Measurements from ENCODE around the gene ASIC2.

Gene ASIC2

GRCh38 chr17:33091271-33091670 lies 201.8 kb downstream of the ASIC2 start:
- no peak overlapping the region for H3K27ac ChIP-seq (ENCODE audit: low read depth, low read length)
- H3K4me1 ChIP-seq (ENCODE audit: control insufficient read depth, insufficient read depth, low read length): no peaks in the 10 kb centered on the region
- H3K27me3 ChIP-seq (ENCODE audit: control insufficient read depth, insufficient read depth, low read length): peaks cover 12% of the 10 kb centered on the region; the same call in 1 of the 2 replicates
- H3K36me3 ChIP-seq (ENCODE audit: control insufficient read depth, insufficient read depth, low read length): no peaks in the 10 kb centered on the region
- H3K9ac ChIP-seq (ENCODE audit: low read length): no peak overlapping the region
- no peaks in the 10 kb centered on the region for H3K9me3 ChIP-seq (ENCODE audit: control insufficient read depth, insufficient read depth, low read depth, low read length)
- H3K4me3 ChIP-seq (ENCODE audit: low read depth, low read length): no peak overlapping the region

GRCh38 chr17:33090806-33091205 lies 202.3 kb downstream of the ASIC2 start:
- no peaks in the 10 kb centered on the region for H3K4me1 ChIP-seq (ENCODE audit: control insufficient read depth, insufficient read depth, low read length)
- H3K4me3 ChIP-seq (ENCODE audit: low read depth, low read length): no peak overlapping the region
- no peak overlapping the region for H3K27ac ChIP-seq (ENCODE audit: low read depth, low read length)
- no peaks in the 10 kb centered on the region for H3K9me3 ChIP-seq (ENCODE audit: control insufficient read depth, insufficient read depth, low read depth, low read length)
- no peaks in the 10 kb centered on the region for H3K36me3 ChIP-seq (ENCODE audit: control insufficient read depth, insufficient read depth, low read length)
- no peak overlapping the region for H3K9ac ChIP-seq (ENCODE audit: low read length)
- peaks cover 12% of the 10 kb centered on the region; the same call in 1 of the 2 replicates for H3K27me3 ChIP-seq (ENCODE audit: control insufficient read depth, insufficient read depth, low read length)

GRCh38 chr17:33086878-33087277 lies 206.2 kb downstream of the ASIC2 start:
- Histone ChIP-seq H3K9ac (ENCODE audit: low read length) (no peak overlapping the region), H3K4me3 (ENCODE audit: low read depth, low read length) (no peak overlapping the region), H3K36me3 (ENCODE audit: control insufficient read depth, insufficient read depth, low read length) (no peaks in the 10 kb centered on the region), H3K4me1 (ENCODE audit: control insufficient read depth, insufficient read depth, low read length) (no peaks in the 10 kb centered on the region), H3K9me3 (ENCODE audit: control insufficient read depth, insufficient read depth, low read depth, low read length) (no peaks in the 10 kb centered on the region), H3K27ac (ENCODE audit: low read depth, low read length) (no peak overlapping the region), H3K27me3 (ENCODE audit: control insufficient read depth, insufficient read depth, low read length) (peaks cover 6% of the 10 kb centered on the region; the same call in 1 of the 2 replicates)

- no peak overlapping the region for H3K27ac ChIP-seq (ENCODE audit: low read depth, low read length)
- H3K27me3 ChIP-seq (ENCODE audit: control insufficient read depth, insufficient read depth, low read length): peaks cover 8% of the 10 kb centered on the region; the same call in 1 of the 2 replicates
- no peaks in the 10 kb centered on the region for H3K9me3 ChIP-seq (ENCODE audit: control insufficient read depth, insufficient read depth, low read depth, low read length)
- H3K36me3 ChIP-seq (ENCODE audit: control insufficient read depth, insufficient read depth, low read length): no peaks in the 10 kb centered on the region
- H3K9ac ChIP-seq (ENCODE audit: low read length): no peak overlapping the region
- no peak overlapping the region for H3K4me3 ChIP-seq (ENCODE audit: low read depth, low read length)
- no peaks in the 10 kb centered on the region for H3K4me1 ChIP-seq (ENCODE audit: control insufficient read depth, insufficient read depth, low read length)
Observed at GRCh38 chr17:33086041-33086440, 207.1 kb downstream of the ASIC2 start.

GRCh38 chr17:33085256-33085655 lies 207.8 kb downstream of the ASIC2 start:
- H3K27ac ChIP-seq (ENCODE audit: low read depth, low read length): no peak overlapping the region
- H3K36me3 ChIP-seq (ENCODE audit: control insufficient read depth, insufficient read depth, low read length): no peaks in the 10 kb centered on the region
- no peaks in the 10 kb centered on the region for H3K4me1 ChIP-seq (ENCODE audit: control insufficient read depth, insufficient read depth, low read length)
- no peak overlapping the region for H3K4me3 ChIP-seq (ENCODE audit: low read depth, low read length)
- H3K9ac ChIP-seq (ENCODE audit: low read length): no peak overlapping the region
- no peaks in the 10 kb centered on the region for H3K9me3 ChIP-seq (ENCODE audit: control insufficient read depth, insufficient read depth, low read depth, low read length)
- peaks cover 8% of the 10 kb centered on the region; the same call in 1 of the 2 replicates for H3K27me3 ChIP-seq (ENCODE audit: control insufficient read depth, insufficient read depth, low read length)

GRCh38 chr17:33084755-33085154 lies 208.3 kb downstream of the ASIC2 start:
- no peaks in the 10 kb centered on the region for H3K9me3 ChIP-seq (ENCODE audit: control insufficient read depth, insufficient read depth, low read depth, low read length)
- H3K4me3 ChIP-seq (ENCODE audit: low read depth, low read length): no peak overlapping the region
- peaks cover 11% of the 10 kb centered on the region; the same call in 1 of the 2 replicates for H3K27me3 ChIP-seq (ENCODE audit: control insufficient read depth, insufficient read depth, low read length)
- no peak overlapping the region for H3K27ac ChIP-seq (ENCODE audit: low read depth, low read length)
- no peaks in the 10 kb centered on the region for H3K4me1 ChIP-seq (ENCODE audit: control insufficient read depth, insufficient read depth, low read length)
- no peak overlapping the region for H3K9ac ChIP-seq (ENCODE audit: low read length)
- H3K36me3 ChIP-seq (ENCODE audit: control insufficient read depth, insufficient read depth, low read length): no peaks in the 10 kb centered on the region

GRCh38 chr17:33082529-33083173 lies 210.4 kb downstream of the ASIC2 start:
- no peaks in the 10 kb centered on the region for H3K4me1 ChIP-seq (ENCODE audit: control insufficient read depth, insufficient read depth, low read length)
- H3K36me3 ChIP-seq (ENCODE audit: control insufficient read depth, insufficient read depth, low read length): no peaks in the 10 kb centered on the region
- no peak overlapping the region for H3K4me3 ChIP-seq (ENCODE audit: low read depth, low read length)
- H3K9me3 ChIP-seq (ENCODE audit: control insufficient read depth, insufficient read depth, low read depth, low read length): no peaks in the 10 kb centered on the region
- no peak overlapping the region for H3K9ac ChIP-seq (ENCODE audit: low read length)
- no peak overlapping the region for H3K27ac ChIP-seq (ENCODE audit: low read depth, low read length)
- H3K27me3 ChIP-seq (ENCODE audit: control insufficient read depth, insufficient read depth, low read length): peaks cover 11% of the 10 kb centered on the region; the same call in 1 of the 2 replicates

GRCh38 chr17:33080091-33080490 lies 213.0 kb downstream of the ASIC2 start:
- no peak overlapping the region for H3K4me3 ChIP-seq (ENCODE audit: low read depth, low read length)
- H3K9me3 ChIP-seq (ENCODE audit: control insufficient read depth, insufficient read depth, low read depth, low read length): no peaks in the 10 kb centered on the region
- H3K27ac ChIP-seq (ENCODE audit: low read depth, low read length): no peak overlapping the region
- no peaks in the 10 kb centered on the region for H3K4me1 ChIP-seq (ENCODE audit: control insufficient read depth, insufficient read depth, low read length)
- no peak overlapping the region for H3K9ac ChIP-seq (ENCODE audit: low read length)
- H3K36me3 ChIP-seq (ENCODE audit: control insufficient read depth, insufficient read depth, low read length): no peaks in the 10 kb centered on the region
- H3K27me3 ChIP-seq (ENCODE audit: control insufficient read depth, insufficient read depth, low read length): peaks cover 16% of the 10 kb centered on the region; the same call in 1 of the 2 replicates

- H3K36me3 ChIP-seq (ENCODE audit: control insufficient read depth, insufficient read depth, low read length): no peaks in the 10 kb centered on the region
- H3K4me1 ChIP-seq (ENCODE audit: control insufficient read depth, insufficient read depth, low read length): no peaks in the 10 kb centered on the region
- no peaks in the 10 kb centered on the region for H3K9me3 ChIP-seq (ENCODE audit: control insufficient read depth, insufficient read depth, low read depth, low read length)
- peaks cover 16% of the 10 kb centered on the region; the same call in 1 of the 2 replicates for H3K27me3 ChIP-seq (ENCODE audit: control insufficient read depth, insufficient read depth, low read length)
- no peak overlapping the region for H3K27ac ChIP-seq (ENCODE audit: low read depth, low read length)
- no peak overlapping the region for H3K9ac ChIP-seq (ENCODE audit: low read length)
- no peak overlapping the region for H3K4me3 ChIP-seq (ENCODE audit: low read depth, low read length)
Observed at GRCh38 chr17:33079201-33079600, 213.9 kb downstream of the ASIC2 start.

- Histone ChIP-seq H3K4me3 (ENCODE audit: low read depth, low read length) (no peak overlapping the region), H3K9ac (ENCODE audit: low read length) (no peak overlapping the region), H3K36me3 (ENCODE audit: control insufficient read depth, insufficient read depth, low read length) (no peaks in the 10 kb centered on the region), H3K9me3 (ENCODE audit: control insufficient read depth, insufficient read depth, low read depth, low read length) (no peaks in the 10 kb centered on the region), H3K27me3 (ENCODE audit: control insufficient read depth, insufficient read depth, low read length) (peaks cover 11% of the 10 kb centered on the region; the same call in 1 of the 2 replicates), H3K4me1 (ENCODE audit: control insufficient read depth, insufficient read depth, low read length) (no peaks in the 10 kb centered on the region), H3K27ac (ENCODE audit: low read depth, low read length) (no peak overlapping the region)
Observed at GRCh38 chr17:33076979-33077378, 216.1 kb downstream of the ASIC2 start.

- no peaks in the 10 kb centered on the region for H3K4me1 ChIP-seq (ENCODE audit: control insufficient read depth, insufficient read depth, low read length)
- no peak overlapping the region for H3K27ac ChIP-seq (ENCODE audit: low read depth, low read length)
- no peaks in the 10 kb centered on the region for H3K9me3 ChIP-seq (ENCODE audit: control insufficient read depth, insufficient read depth, low read depth, low read length)
- H3K27me3 ChIP-seq (ENCODE audit: control insufficient read depth, insufficient read depth, low read length): peaks cover 5% of the 10 kb centered on the region; the same call in 1 of the 2 replicates
- no peaks in the 10 kb centered on the region for H3K36me3 ChIP-seq (ENCODE audit: control insufficient read depth, insufficient read depth, low read length)
- H3K4me3 ChIP-seq (ENCODE audit: low read depth, low read length): no peak overlapping the region
- no peak overlapping the region for H3K9ac ChIP-seq (ENCODE audit: low read length)
Observed at GRCh38 chr17:33073416-33073815, 219.7 kb downstream of the ASIC2 start.
